ENCODE results near the gene TTLL6.

The TTLL6 gene

GRCh38 chr17:48747445-48748363, 69.3 kb downstream of the TTLL6 start:
- Histone ChIP-seq H3K27me3 (ENCODE audit: control insufficient read depth, insufficient read depth, low read length) (peaks cover 96% of the 10 kb centered on the region), H3K4me1 (ENCODE audit: control insufficient read depth, insufficient read depth, low read length) (no peaks in the 10 kb centered on the region), H3K4me2 (ENCODE audit: low read length) (no peak overlapping the region), H3K9me3 (replicated peaks; ENCODE audit: low read length) (no peaks in the 10 kb centered on the region), H3K9ac (ENCODE audit: low read depth, low read length) (no peak overlapping the region), H3K36me3 (ENCODE audit: insufficient read depth, low read length) (no peaks in the 10 kb centered on the region), H3K4me3 (ENCODE audit: low read length) (no peak overlapping the region)

- Histone ChIP-seq H3K36me3 (ENCODE audit: insufficient read depth, low read length) (no peaks in the 10 kb centered on the region), H3K4me3 (ENCODE audit: low read length) (no peak overlapping the region), H3K27me3 (ENCODE audit: control insufficient read depth, insufficient read depth, low read length) (peaks cover 97% of the 10 kb centered on the region), H3K4me1 (ENCODE audit: control insufficient read depth, insufficient read depth, low read length) (no peaks in the 10 kb centered on the region), H3K4me2 (ENCODE audit: low read length) (no peak overlapping the region), H3K9ac (ENCODE audit: low read depth, low read length) (no peak overlapping the region), H3K9me3 (replicated peaks; ENCODE audit: low read length) (no peaks in the 10 kb centered on the region)
These were observed 70.0 kb downstream of the TTLL6 start for GRCh38 chr17:48746916-48747444.

- peaks cover 96% of the 10 kb centered on the region for H3K27me3 ChIP-seq (ENCODE audit: control insufficient read depth, insufficient read depth, low read length)
These were observed 71.4 kb downstream of the TTLL6 start for GRCh38 chr17:48745381-48746275.

GRCh38 chr17:48740537-48740936, 76.5 kb downstream of the TTLL6 start:
- H3K36me3 ChIP-seq (ENCODE audit: insufficient read depth, low read length), result no peaks in the 10 kb centered on the region
- H3K27me3 ChIP-seq (ENCODE audit: control insufficient read depth, insufficient read depth, low read length), result peaks cover 94% of the 10 kb centered on the region
- no peaks in the 10 kb centered on the region for H3K4me1 ChIP-seq (ENCODE audit: control insufficient read depth, insufficient read depth, low read length)
- no peaks in the 10 kb centered on the region for H3K9me3 ChIP-seq (replicated peaks; ENCODE audit: low read length)
- no peak overlapping the region for H3K9ac ChIP-seq (ENCODE audit: low read depth, low read length)
- no peak overlapping the region for H3K4me2 ChIP-seq (ENCODE audit: low read length)
- no peak overlapping the region for H3K4me3 ChIP-seq (ENCODE audit: low read length)

More at GRCh38 chr17:48745381-48746275, 71.4 kb downstream of the TTLL6 start:
- Histone ChIP-seq H3K9ac (ENCODE audit: low read depth, low read length) (no peak overlapping the region), H3K4me1 (ENCODE audit: control insufficient read depth, insufficient read depth, low read length) (no peaks in the 10 kb centered on the region), H3K9me3 (replicated peaks; ENCODE audit: low read length) (no peaks in the 10 kb centered on the region), H3K36me3 (ENCODE audit: insufficient read depth, low read length) (no peaks in the 10 kb centered on the region), H3K4me3 (ENCODE audit: low read length) (no peak overlapping the region), H3K4me2 (ENCODE audit: low read length) (no peak overlapping the region)

GRCh38 chr17:48738803-48739526, 78.1 kb downstream of the TTLL6 start:
- H3K4me2 ChIP-seq (ENCODE audit: low read length), result no peak overlapping the region
- no peaks in the 10 kb centered on the region for H3K36me3 ChIP-seq (ENCODE audit: insufficient read depth, low read length)
- H3K4me1 ChIP-seq (ENCODE audit: control insufficient read depth, insufficient read depth, low read length), result no peaks in the 10 kb centered on the region
- no peak overlapping the region for H3K9ac ChIP-seq (ENCODE audit: low read depth, low read length)
- no peak overlapping the region for H3K4me3 ChIP-seq (ENCODE audit: low read length)
- peaks cover 95% of the 10 kb centered on the region for H3K27me3 ChIP-seq (ENCODE audit: control insufficient read depth, insufficient read depth, low read length)
- H3K9me3 ChIP-seq (replicated peaks; ENCODE audit: low read length), result no peaks in the 10 kb centered on the region

GRCh38 chr17:48738424-48738802, 78.6 kb downstream of the TTLL6 start:
- Histone ChIP-seq H3K9ac (ENCODE audit: low read depth, low read length) (no peak overlapping the region), H3K4me1 (ENCODE audit: control insufficient read depth, insufficient read depth, low read length) (no peaks in the 10 kb centered on the region), H3K4me2 (ENCODE audit: low read length) (no peak overlapping the region), H3K36me3 (ENCODE audit: insufficient read depth, low read length) (no peaks in the 10 kb centered on the region), H3K9me3 (replicated peaks; ENCODE audit: low read length) (no peaks in the 10 kb centered on the region), H3K27me3 (ENCODE audit: control insufficient read depth, insufficient read depth, low read length) (peaks cover 95% of the 10 kb centered on the region), H3K4me3 (ENCODE audit: low read length) (no peak overlapping the region)

GRCh38 chr17:48737330-48738043, 79.5 kb downstream of the TTLL6 start:
- Histone ChIP-seq H3K4me2 (ENCODE audit: low read length) (no peak overlapping the region), H3K9ac (ENCODE audit: low read depth, low read length) (no peak overlapping the region), H3K36me3 (ENCODE audit: insufficient read depth, low read length) (no peaks in the 10 kb centered on the region), H3K4me3 (ENCODE audit: low read length) (no peak overlapping the region), H3K9me3 (replicated peaks; ENCODE audit: low read length) (no peaks in the 10 kb centered on the region), H3K27me3 (ENCODE audit: control insufficient read depth, insufficient read depth, low read length) (peaks cover 96% of the 10 kb centered on the region), H3K4me1 (ENCODE audit: control insufficient read depth, insufficient read depth, low read length) (no peaks in the 10 kb centered on the region)

- Histone ChIP-seq H3K36me3 (ENCODE audit: insufficient read depth, low read length) (no peaks in the 10 kb centered on the region), H3K9ac (ENCODE audit: low read depth, low read length) (no peak overlapping the region), H3K4me1 (ENCODE audit: control insufficient read depth, insufficient read depth, low read length) (no peaks in the 10 kb centered on the region), H3K4me2 (ENCODE audit: low read length) (no peak overlapping the region), H3K4me3 (ENCODE audit: low read length) (no peak overlapping the region), H3K27me3 (ENCODE audit: control insufficient read depth, insufficient read depth, low read length) (peaks cover 95% of the 10 kb centered on the region), H3K9me3 (replicated peaks; ENCODE audit: low read length) (no peaks in the 10 kb centered on the region)
These were observed 82.0 kb downstream of the TTLL6 start for GRCh38 chr17:48735062-48735351.

GRCh38 chr17:48734333-48735061, 82.5 kb downstream of the TTLL6 start:
- H3K4me2 ChIP-seq (ENCODE audit: low read length), result no peak overlapping the region
- no peak overlapping the region for H3K4me3 ChIP-seq (ENCODE audit: low read length)

GRCh38 chr17:48733632-48734328, 83.2 kb downstream of the TTLL6 start:
- H3K36me3 ChIP-seq (ENCODE audit: insufficient read depth, low read length), result no peaks in the 10 kb centered on the region
- H3K27me3 ChIP-seq (ENCODE audit: control insufficient read depth, insufficient read depth, low read length), result peaks cover 95% of the 10 kb centered on the region
- no peak overlapping the region for H3K9ac ChIP-seq (ENCODE audit: low read depth, low read length)
- no peak overlapping the region for H3K4me2 ChIP-seq (ENCODE audit: low read length)
- no peaks in the 10 kb centered on the region for H3K9me3 ChIP-seq (replicated peaks; ENCODE audit: low read length)
- H3K4me3 ChIP-seq (ENCODE audit: low read length), result no peak overlapping the region
- H3K4me1 ChIP-seq (ENCODE audit: control insufficient read depth, insufficient read depth, low read length), result no peaks in the 10 kb centered on the region

More at GRCh38 chr17:48734333-48735061, 82.5 kb downstream of the TTLL6 start:
- no peak overlapping the region for H3K9ac ChIP-seq (ENCODE audit: low read depth, low read length)
- no peaks in the 10 kb centered on the region for H3K9me3 ChIP-seq (replicated peaks; ENCODE audit: low read length)
- no peaks in the 10 kb centered on the region for H3K4me1 ChIP-seq (ENCODE audit: control insufficient read depth, insufficient read depth, low read length)
- H3K36me3 ChIP-seq (ENCODE audit: insufficient read depth, low read length), result no peaks in the 10 kb centered on the region
- H3K27me3 ChIP-seq (ENCODE audit: control insufficient read depth, insufficient read depth, low read length), result peaks cover 96% of the 10 kb centered on the region

Measured in skeletal muscle satellite cell (primary cell).